NCI-H187 treated with DMSO at 0.1 percent for 48 hours (cell line): ENCODE data around the gene TMEM196.

Source experiments
- DNase-seq: peaks from one replicate; lab custom pipeline; 2025; lab: John Stamatoyannopoulos, UW

TMEM196 gene

GRCh38 chr7:19772841-19773760 is at the start of gene TMEM196:
TMEM196 (minus strand) TSS chr7:19773617; CDS start chr7:19772696, 921 bp downstream.
- no peak for DNase-seq

- DNase-seq: no peak
These were observed 42.7 kb upstream of the TMEM196 start for GRCh38 chr7:19816128-19816527.

GRCh38 chr7:19815546-19815945 is 42.1 kb upstream of the TMEM196 start:
- no peak for DNase-seq

- DNase-seq: no peak
These were observed 41.4 kb upstream of the TMEM196 start for GRCh38 chr7:19814776-19815175.

GRCh38 chr7:19811386-19811785 is 38.0 kb upstream of the TMEM196 start:
- no peak for DNase-seq

GRCh38 chr7:19798986-19799385 is 25.6 kb upstream of the TMEM196 start:
- DNase-seq: no peak

- DNase-seq: no peak
These were observed 10.1 kb upstream of the TMEM196 start for GRCh38 chr7:19783541-19783940.

- no peak for DNase-seq
These were observed 3.6 kb upstream of the TMEM196 start for GRCh38 chr7:19776981-19777380.

- DNase-seq: no peak
These were observed 2.2 kb upstream of the TMEM196 start for GRCh38 chr7:19775578-19775977.

GRCh38 chr7:19772306-19772705 is 1.1 kb downstream of the TMEM196 start:
- no peak for DNase-seq

- DNase-seq: no peak
These were observed 10.8 kb downstream of the TMEM196 start for GRCh38 chr7:19762631-19763030.

- DNase-seq: no peak
These were observed 18.8 kb downstream of the TMEM196 start for GRCh38 chr7:19754521-19755116.

- no peak for DNase-seq
These were observed 21.4 kb downstream of the TMEM196 start for GRCh38 chr7:19752020-19752419.

- DNase-seq: no peak
These were observed 23.8 kb downstream of the TMEM196 start for GRCh38 chr7:19749658-19750057.

- DNase-seq: peak; percentile 29
These were observed 25.6 kb downstream of the TMEM196 start for GRCh38 chr7:19747740-19748339.

- DNase-seq: no peak
These were observed 29.3 kb downstream of the TMEM196 start for GRCh38 chr7:19744075-19744474.

- DNase-seq: no peak
These were observed 44.7 kb downstream of the TMEM196 start for GRCh38 chr7:19728716-19729115.

GRCh38 chr7:19725770-19726169 is 47.6 kb downstream of the TMEM196 start:
- DNase-seq: no peak

- no peak for DNase-seq
These were observed 57.9 kb downstream of the TMEM196 start for GRCh38 chr7:19715499-19715898.

GRCh38 chr7:19713676-19714075 is 59.7 kb downstream of the TMEM196 start:
- DNase-seq: no peak

- no peak for DNase-seq
These were observed 64.2 kb downstream of the TMEM196 start for GRCh38 chr7:19709249-19709578.

- peak; percentile 46 for DNase-seq
These were observed 64.8 kb downstream of the TMEM196 start, which contains the start of gene POLR1F for GRCh38 chr7:19708397-19709248. POLR1F (minus strand) TSS chr7:19709037; CDS start chr7:19709016, 21 bp downstream.
